ENCODE data around the gene NACC1.

GRCh38 chr19:13117772-13118423 is at the start of gene NACC1:
- TF ChIP-seq PRDM4 (tag by site-specific recombination; IDR thresholded peaks at IDR 0.05): peak; percentile 12; the same call in 1 of the 2 replicates
- TF ChIP-seq ZNF521 (tag by site-specific recombination; IDR thresholded peaks at IDR 0.05): no peak
